IMR-90 (cell line): ENCODE measurements around the gene IFITM10. TPM values are rescaled to one million over a fixed set of nuclear protein-coding genes. Genes with fewer than 3 reads are reported as not detected.
A peak's percentile ranks its signal among the peaks of the same experiment; 100 is the strongest.

Experiments used
- ATAC-seq: fragments of 200-7000 bp; cut with Tn5 transposase; 2 replicates; pipeline ENCODE4 v1.9.1; 2020; ENCODE audit warnings: low read depth, mild to moderate bottlenecking, moderate library complexity
- BruUV-seq: library from RNA; stranded (reverse); fragments of 400-500 nt; replicated peaks from 2 replicates; lab custom pipeline; 2021; lab: Mats Ljungman, UMichigan
- CTCF ChIA-PET: fragments of 300-600 bp; formaldehyde crosslinking; extraction: SDS; loops from one replicate; lab custom pipeline; 2021; ENCODE audit warnings: antibody characterized with exemption; lab: Yijun Ruan, JAX
- POLR2A ChIA-PET: fragments of 300-600 bp; sonication (Branson Sonifier 250); formaldehyde crosslinking; loops from one replicate; lab custom pipeline; 2022; ENCODE audit warnings: antibody characterized with exemption; ENCODE audit not compliant: unreplicated experiment; lab: Charles Lee
- DNase-seq: peaks from one replicate; pipeline ENCODE4 v3.0.0; 2013
- H2AFZ ChIP-seq: replicated peaks from 2 replicates; pipeline ENCODE3; 2013; ENCODE audit warnings: low read length, mild to moderate bottlenecking; ENCODE audit not compliant: poor library complexity
- H2AK5ac ChIP-seq: 2 replicates; pipeline ENCODE4 v1.6.1; 2013; ENCODE audit warnings: low read depth, low read length, inconsistent platforms
- H2AK9ac ChIP-seq: replicated peaks from 2 replicates; pipeline ENCODE3; 2013; ENCODE audit warnings: mild to moderate bottlenecking, low read depth, low read length, moderate library complexity; ENCODE audit not compliant: poor library complexity
- H2BK120ac ChIP-seq: 2 replicates; pipeline ENCODE4 v1.6.1; 2013; ENCODE audit warnings: low read depth, low read length, inconsistent platforms
- H2BK15ac ChIP-seq: 3 replicates; pipeline ENCODE4 v1.6.1; 2013; ENCODE audit warnings: low read depth, low read length, inconsistent platforms
- H2BK20ac ChIP-seq: 2 replicates; pipeline ENCODE4 v1.6.1; 2013; ENCODE audit warnings: low read depth, mild to moderate bottlenecking, inconsistent platforms, low read length, moderate library complexity
- H2BK5ac ChIP-seq: 2 replicates; pipeline ENCODE4 v1.6.1; 2013; ENCODE audit warnings: mild to moderate bottlenecking, low read depth, low read length, inconsistent platforms; ENCODE audit not compliant: poor library complexity, severe bottlenecking
- H3K14ac ChIP-seq: replicated peaks from 2 replicates; pipeline ENCODE4 v1.6.1; 2013; ENCODE audit warnings: low read depth, low read length, inconsistent platforms
- H3K18ac ChIP-seq: 2 replicates; pipeline ENCODE4 v1.6.1; 2013; ENCODE audit warnings: low read depth, low read length, control low read depth
- H3K23ac ChIP-seq: 2 replicates; pipeline ENCODE4 v1.6.1; 2013; ENCODE audit warnings: low read depth, low read length, inconsistent platforms
- H3K27ac ChIP-seq: 2 replicates; pipeline ENCODE4 v1.5.1; 2013; ENCODE audit warnings: mild to moderate bottlenecking, control low read depth, low read length; ENCODE audit not compliant: insufficient read depth
- H3K27me3 ChIP-seq: 2 replicates; pipeline ENCODE4 v1.6.1; 2013; ENCODE audit warnings: low read length; ENCODE audit not compliant: control insufficient read depth, insufficient read depth
- H3K36me3 ChIP-seq: 2 replicates; pipeline ENCODE4 v1.6.1; 2013; ENCODE audit warnings: low read length, mixed read lengths; ENCODE audit not compliant: control insufficient read depth, insufficient read depth
- H3K4ac ChIP-seq: 2 replicates; pipeline ENCODE4 v1.6.1; 2013; ENCODE audit warnings: low read depth, low read length, inconsistent platforms
- H3K4me1 ChIP-seq: 2 replicates; pipeline ENCODE4 v1.6.1; 2013; ENCODE audit warnings: low read length, mixed read lengths; ENCODE audit not compliant: control insufficient read depth, insufficient read depth
- H3K4me2 ChIP-seq: 2 replicates; pipeline ENCODE4 v1.6.1; 2013; ENCODE audit warnings: low read depth, mild to moderate bottlenecking, control low read depth, low read length, moderate library complexity
- H3K4me3 ChIP-seq: 2 replicates; pipeline ENCODE4 v1.5.1; 2013; ENCODE audit warnings: low read depth, mild to moderate bottlenecking, control low read depth, low read length, moderate library complexity; ENCODE audit not compliant: insufficient read depth
- H3K56ac ChIP-seq: 2 replicates; pipeline ENCODE4 v1.6.1; 2013; ENCODE audit warnings: low read length, inconsistent platforms; ENCODE audit not compliant: insufficient read depth; ENCODE audit errors: extremely low read depth
- H3K79me1 ChIP-seq, 2 experiments: 2 replicates each; pipeline ENCODE4 v1.6.1; 2013; ENCODE audit warnings: low read length in 2 of 2, inconsistent platforms in 1 of 2, low read depth in 1 of 2
- H3K9ac ChIP-seq: 2 replicates; pipeline ENCODE4 v1.6.1; 2013; ENCODE audit warnings: low read depth, low read length, control low read depth
- H3K9me1 ChIP-seq: 2 replicates; pipeline ENCODE4 v1.6.1; 2013; ENCODE audit warnings: low read length, inconsistent platforms; ENCODE audit not compliant: insufficient read depth
- H3K9me3 ChIP-seq: 2 replicates; pipeline ENCODE4 v1.6.1; 2013; ENCODE audit warnings: low read length; ENCODE audit not compliant: control insufficient read depth, insufficient read depth
- H4K20me1 ChIP-seq: 2 replicates; pipeline ENCODE4 v1.6.1; 2013; ENCODE audit warnings: low read length, inconsistent platforms; ENCODE audit not compliant: insufficient read depth
- H4K5ac ChIP-seq: 2 replicates; pipeline ENCODE4 v1.6.1; 2013; ENCODE audit warnings: mild to moderate bottlenecking, low read depth, low read length, control low read depth
- H4K8ac ChIP-seq, 2 experiments: 2 replicates each; pipeline ENCODE4 v1.6.1; 2013; ENCODE audit warnings: low read depth in 2 of 2, low read length in 2 of 2, control low read depth in 1 of 2, inconsistent platforms in 1 of 2
- H4K91ac ChIP-seq: 2 replicates; pipeline ENCODE4 v1.6.1; 2013; ENCODE audit warnings: low read depth, low read length, inconsistent platforms; ENCODE audit not compliant: insufficient read depth
- BHLHE40 ChIP-seq: fragments of 150-350 bp; IDR thresholded peaks from 2 replicates; pipeline ENCODE4 v1.6.1; 2016; ENCODE audit warnings: mild to moderate bottlenecking, low read depth, low read length
- CEBPB ChIP-seq: IDR thresholded peaks from 2 replicates; pipeline ENCODE4 v1.6.1; 2012; ENCODE audit warnings: low read depth, low read length, improper control_type of control experiment
- CHD1 ChIP-seq: IDR thresholded peaks from 2 replicates; pipeline ENCODE4 v1.6.1; 2012; ENCODE audit warnings: low read depth, low read length, improper control_type of control experiment
- FOS ChIP-seq: fragments of 150-350 bp; IDR thresholded peaks from 2 replicates; pipeline ENCODE4 v1.6.1; 2016; ENCODE audit warnings: low read depth, low read length
- MAFK ChIP-seq: IDR thresholded peaks from 2 replicates; pipeline ENCODE4 v1.6.1; 2012; ENCODE audit warnings: low read depth, low read length, improper control_type of control experiment
- MAZ ChIP-seq: IDR thresholded peaks from 2 replicates; pipeline ENCODE4 v1.6.1; 2012; ENCODE audit warnings: low read depth, mild to moderate bottlenecking, low read length, improper control_type of control experiment, moderate library complexity, borderline replicate concordance
- MXI1 ChIP-seq: IDR thresholded peaks from 2 replicates; pipeline ENCODE4 v1.6.1; 2012; ENCODE audit warnings: low read depth, mild to moderate bottlenecking, low read length, moderate library complexity, borderline replicate concordance
- NFE2L2 ChIP-seq: fragments of 150-350 bp; IDR thresholded peaks from 2 replicates; pipeline ENCODE4 v1.6.1; 2016; ENCODE audit warnings: low read depth, mild to moderate bottlenecking, low read length
- POLR2A ChIP-seq: IDR thresholded peaks from 2 replicates; pipeline ENCODE4 v1.6.1; 2012; ENCODE audit warnings: mild to moderate bottlenecking, low read depth, low read length
- RAD21 ChIP-seq: IDR thresholded peaks from 2 replicates; pipeline ENCODE4 v1.6.1; 2012; ENCODE audit warnings: low read length, improper control_type of control experiment
- RCOR1 ChIP-seq: IDR thresholded peaks from 2 replicates; pipeline ENCODE4 v1.6.1; 2012; ENCODE audit warnings: mild to moderate bottlenecking, low read length, improper control_type of control experiment; ENCODE audit not compliant: insufficient replicate concordance
- RFX5 ChIP-seq: IDR thresholded peaks from 2 replicates; pipeline ENCODE4 v1.8.0; 2012; ENCODE audit warnings: low read depth, mild to moderate bottlenecking, low read length, moderate library complexity
- SMC3 ChIP-seq: fragments of 150-350 bp; IDR thresholded peaks from 2 replicates; pipeline ENCODE4 v1.6.1; 2016; ENCODE audit warnings: low read depth, mild to moderate bottlenecking, antibody characterized with exemption, low read length, moderate library complexity
- WGBS, 2 experiments: methylation state at CpG; one replicate each; pipeline versions ENCODE4 v1.1.5 to v1.1.7; 2013; ENCODE audit warnings: missing lambda C conversion rate in 2 of 2; ENCODE audit not compliant: insufficient read length in 1 of 2; ENCODE audit errors: extremely low coverage in 2 of 2; 5-methylcytosine and 5-hydroxymethylcytosine counted together
- dilution Hi-C: fragments of 300-500 bp; cut with HindIII; formaldehyde crosslinking; loops from one replicate; pipeline ENCODE4 v1.14.3; 2018; ENCODE audit warnings: low sequenced_read_pairs; ENCODE audit not compliant: unreplicated experiment
- in situ Hi-C: fragments of 300-500 bp; cut with MboI; formaldehyde crosslinking; loops from 3 replicates; pipeline ENCODE4 v1.14.3; 2019; ENCODE audit warnings: low sequenced_read_pairs, inconsistent platforms, mixed read lengths
- intact Hi-C: fragments of 100-400 bp; cut with micrococcal nuclease; formaldehyde crosslinking; loops from 2 replicates; pipeline ENCODE4 v1.10.0; 2022
- polyA plus RNA-seq, 3 experiments: library from polyadenylated mRNA; depleted of rRNA; stranded (reverse); fragments of >200 nt; gene quantifications; 2 replicates each; pipeline ENCODE4 v1.2.3, GENCODE V29; 2012; ENCODE audit warnings: low replicate concordance in 1 of 3
- total RNA-seq: library from RNA; depleted of rRNA; stranded (reverse); fragments of >200 nt; gene quantifications from 2 replicates; pipeline ENCODE4 v1.2.3, GENCODE V29; 2012
- TF ChIP-seq, protein P1 (sequence below): fragments of 150-350 bp; IDR thresholded peaks from 2 replicates; pipeline ENCODE4 v1.6.1; 2017; ENCODE audit warnings: mild to moderate bottlenecking, antibody characterized with exemption, low read length, low read depth
- TF ChIP-seq, protein P2 (sequence below): fragments of 150-350 bp; IDR thresholded peaks from 2 replicates; pipeline ENCODE4 v1.6.1; 2016; ENCODE audit warnings: low read depth, mild to moderate bottlenecking, low read length, moderate library complexity, borderline replicate concordance
- TF ChIP-seq, protein P3 (sequence below): conservative IDR thresholded peaks from 2 replicates; pipeline ENCODE4 v1.5.1; 2012; ENCODE audit warnings: mild to moderate bottlenecking, low read depth, low read length, improper control_type of control experiment

Gene IFITM10
- total and polyA plus RNA-seq, 2 of the 4 experiments (the other 2 are of a cell fraction), result 0.15 to 0.18 TPM

DNA sequence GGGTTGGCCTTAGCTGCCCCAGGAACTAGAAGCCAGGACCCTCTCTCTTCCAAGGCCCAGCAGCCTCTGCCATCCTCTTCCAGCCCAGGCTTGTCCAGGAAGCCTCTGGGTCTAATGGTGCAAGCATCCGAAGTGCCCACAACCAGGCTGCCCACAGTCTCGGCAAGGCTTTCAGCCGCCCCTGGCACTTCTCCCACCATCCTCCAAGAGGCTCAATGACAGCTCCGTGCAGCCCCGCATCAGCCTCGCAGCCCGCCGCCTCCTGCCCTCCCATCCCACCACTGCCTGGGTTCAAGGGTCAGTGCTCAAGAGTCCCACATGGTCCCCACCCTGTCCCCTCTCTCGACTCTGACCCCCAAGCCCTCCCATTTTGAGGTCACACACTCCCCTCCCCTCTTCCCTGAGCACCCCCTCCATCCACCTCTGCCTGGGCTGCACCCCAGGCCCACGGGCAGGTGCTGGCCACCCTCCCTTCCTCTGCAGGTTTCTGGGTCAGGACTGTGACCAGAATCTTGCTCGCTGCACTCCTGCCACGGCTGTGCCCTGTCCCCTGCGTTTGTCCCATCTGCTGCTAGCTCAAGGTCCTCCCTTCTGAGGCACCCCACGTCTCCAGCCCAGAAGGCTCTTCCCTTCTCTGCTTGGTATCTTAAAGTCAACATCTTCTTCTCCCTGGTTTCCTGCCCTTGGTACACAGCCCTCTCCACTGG lies 17.2 kb downstream of the IFITM10 start:
- TF ChIP-seq, protein P1, sequence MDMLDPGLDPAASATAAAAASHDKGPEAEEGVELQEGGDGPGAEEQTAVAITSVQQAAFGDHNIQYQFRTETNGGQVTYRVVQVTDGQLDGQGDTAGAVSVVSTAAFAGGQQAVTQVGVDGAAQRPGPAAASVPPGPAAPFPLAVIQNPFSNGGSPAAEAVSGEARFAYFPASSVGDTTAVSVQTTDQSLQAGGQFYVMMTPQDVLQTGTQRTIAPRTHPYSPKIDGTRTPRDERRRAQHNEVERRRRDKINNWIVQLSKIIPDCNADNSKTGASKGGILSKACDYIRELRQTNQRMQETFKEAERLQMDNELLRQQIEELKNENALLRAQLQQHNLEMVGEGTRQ, result no peak
- TF ChIP-seq FOS (no peak), CHD1 (no peak), RAD21 (no peak), RFX5 (no peak), MAZ (no peak), MXI1 (no peak), MAFK (no peak), RCOR1 (no peak), CEBPB (no peak), SMC3 (no peak), POLR2A (no peak), NFE2L2 (no peak), BHLHE40 (no peak)
- TF ChIP-seq, protein P2, sequence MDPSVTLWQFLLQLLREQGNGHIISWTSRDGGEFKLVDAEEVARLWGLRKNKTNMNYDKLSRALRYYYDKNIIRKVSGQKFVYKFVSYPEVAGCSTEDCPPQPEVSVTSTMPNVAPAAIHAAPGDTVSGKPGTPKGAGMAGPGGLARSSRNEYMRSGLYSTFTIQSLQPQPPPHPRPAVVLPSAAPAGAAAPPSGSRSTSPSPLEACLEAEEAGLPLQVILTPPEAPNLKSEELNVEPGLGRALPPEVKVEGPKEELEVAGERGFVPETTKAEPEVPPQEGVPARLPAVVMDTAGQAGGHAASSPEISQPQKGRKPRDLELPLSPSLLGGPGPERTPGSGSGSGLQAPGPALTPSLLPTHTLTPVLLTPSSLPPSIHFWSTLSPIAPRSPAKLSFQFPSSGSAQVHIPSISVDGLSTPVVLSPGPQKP, result no peak
- TF ChIP-seq, protein P3, sequence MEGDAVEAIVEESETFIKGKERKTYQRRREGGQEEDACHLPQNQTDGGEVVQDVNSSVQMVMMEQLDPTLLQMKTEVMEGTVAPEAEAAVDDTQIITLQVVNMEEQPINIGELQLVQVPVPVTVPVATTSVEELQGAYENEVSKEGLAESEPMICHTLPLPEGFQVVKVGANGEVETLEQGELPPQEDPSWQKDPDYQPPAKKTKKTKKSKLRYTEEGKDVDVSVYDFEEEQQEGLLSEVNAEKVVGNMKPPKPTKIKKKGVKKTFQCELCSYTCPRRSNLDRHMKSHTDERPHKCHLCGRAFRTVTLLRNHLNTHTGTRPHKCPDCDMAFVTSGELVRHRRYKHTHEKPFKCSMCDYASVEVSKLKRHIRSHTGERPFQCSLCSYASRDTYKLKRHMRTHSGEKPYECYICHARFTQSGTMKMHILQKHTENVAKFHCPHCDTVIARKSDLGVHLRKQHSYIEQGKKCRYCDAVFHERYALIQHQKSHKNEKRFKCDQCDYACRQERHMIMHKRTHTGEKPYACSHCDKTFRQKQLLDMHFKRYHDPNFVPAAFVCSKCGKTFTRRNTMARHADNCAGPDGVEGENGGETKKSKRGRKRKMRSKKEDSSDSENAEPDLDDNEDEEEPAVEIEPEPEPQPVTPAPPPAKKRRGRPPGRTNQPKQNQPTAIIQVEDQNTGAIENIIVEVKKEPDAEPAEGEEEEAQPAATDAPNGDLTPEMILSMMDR, result no peak
- CTCF ChIA-PET, result no interaction called here

More for the DNA sequence above, 17.2 kb downstream of the IFITM10 start:
- Histone ChIP-seq H3K9me1 (peaks cover 5% of the 10 kb centered on the region; the same call in 1 of the 2 replicates), H3K4me2 (no peak overlapping the region), H3K9ac (no peak overlapping the region), H3K27me3 (peaks cover 56% of the 10 kb centered on the region), H3K4me1 (no peaks in the 10 kb centered on the region), H3K79me1 (no peaks in the 10 kb centered on the region), H2BK20ac (no peak overlapping the region), H2BK120ac (no peak overlapping the region), H3K14ac (no peak overlapping the region), H3K56ac (no peak overlapping the region), H2BK5ac (no peak overlapping the region), H3K36me3 (no peaks in the 10 kb centered on the region), H3K18ac (no peak overlapping the region), H2BK15ac (no peak overlapping the region), H4K8ac (no peak overlapping the region), H3K4me3 (no peak overlapping the region), H2AK9ac (no peak overlapping the region), H3K9me3 (peaks cover 16% of the 10 kb centered on the region), H4K20me1 (no peaks in the 10 kb centered on the region), H3K23ac (no peak overlapping the region), H3K4ac (no peak overlapping the region), H2AFZ (peak overlapping the region; percentile 21), H2AK5ac (no peak overlapping the region), H4K5ac (no peak overlapping the region), H3K27ac (no peak overlapping the region), H4K91ac (no peak overlapping the region)
- DNase-seq (no peak), ATAC-seq (no peak)
- dilution Hi-C loops (no loop called here), intact Hi-C loops (no loop called here), in situ Hi-C loops (no loop called here)
- WGBS, 2 experiments, result 39% methylated on average over 9 of the region's 14 CpGs; no CpG with 5 or more reads in 1 of the 2 experiments
- no TSS peak for BruUV-seq
- POLR2A ChIA-PET, result no interaction called here
